ENCODE data around the gene COX6B1.

Gene COX6B1

GRCh38 chr19:35669974-35670373, 21.9 kb downstream of the COX6B1 start:
- H3K36me3 ChIP-seq (ENCODE audit: control insufficient read depth in 1 of 2, insufficient read depth in 2 of 2, low read depth in 1 of 2, low read length in 2 of 2), result peaks cover 0 to 7% of the 10 kb centered on the region in 2 experiments
- no peak overlapping the region for H3K9ac ChIP-seq (ENCODE audit: low read length)
- H2BK15ac ChIP-seq (ENCODE audit: low read depth, poor library complexity, severe bottlenecking), result no peak overlapping the region
- H3K79me1 ChIP-seq (replicated peaks; ENCODE audit: low read length, poor library complexity, severe bottlenecking), result no peaks in the 10 kb centered on the region
- no peak overlapping the region for H3K14ac ChIP-seq (ENCODE audit: low read length in 2 of 2)
- no peak overlapping the region for H2AFZ ChIP-seq (ENCODE audit: low read depth, low read length)
- H3K4ac ChIP-seq (ENCODE audit: low read depth in 1 of 2, low read length in 2 of 2), result no peak overlapping the region
- H3K27ac ChIP-seq (ENCODE audit: low read length, poor library complexity, severe bottlenecking), result no peak overlapping the region
- H2BK12ac ChIP-seq (ENCODE audit: low read length in 2 of 2), result no peak overlapping the region
- H3K4me3 ChIP-seq (ENCODE audit: insufficient read depth in 1 of 2, low read depth in 1 of 2, low read length in 2 of 2), result no peak overlapping the region
- no peak overlapping the region for H3K4me2 ChIP-seq (ENCODE audit: low read length, poor library complexity, severe bottlenecking)
- peak overlapping the region; percentile 1 for H4K91ac ChIP-seq (ENCODE audit: low read length)
- no peak overlapping the region for H2BK5ac ChIP-seq (ENCODE audit: low read depth, low read length, poor library complexity, severe bottlenecking)
- DNase-seq, result no peak
- no peaks in the 10 kb centered on the region for H3K9me3 ChIP-seq (ENCODE audit: control insufficient read depth, low read length)
- H2AK5ac ChIP-seq (ENCODE audit: low read length, severe bottlenecking), result no peak overlapping the region
- H3K4me1 ChIP-seq (ENCODE audit: control insufficient read depth, insufficient read depth, low read depth, low read length), result peaks cover 7% of the 10 kb centered on the region
- 57% methylated on average over 4 of the region's 4 CpGs for WGBS
- no peak overlapping the region for H3K23ac ChIP-seq (ENCODE audit: low read length in 2 of 2)
- no peak overlapping the region for H2BK120ac ChIP-seq (ENCODE audit: low read depth, low read length)
- peaks cover 11 to 21% of the 10 kb centered on the region in 2 experiments for H3K27me3 ChIP-seq (ENCODE audit: control insufficient read depth in 1 of 2, insufficient read depth in 1 of 2, low read length in 2 of 2)
- H3K18ac ChIP-seq (ENCODE audit: low read depth in 1 of 2, low read length in 2 of 2), result no peak overlapping the region
- H4K8ac ChIP-seq (ENCODE audit: low read length), result no peak overlapping the region

- H4K8ac ChIP-seq (ENCODE audit: low read length), result no peak overlapping the region
- no peak overlapping the region for H3K4ac ChIP-seq (ENCODE audit: low read depth in 1 of 2, low read length in 2 of 2)
- peaks cover 11 to 24% of the 10 kb centered on the region in 2 experiments for H3K27me3 ChIP-seq (ENCODE audit: control insufficient read depth in 1 of 2, insufficient read depth in 1 of 2, low read length in 2 of 2)
- peaks cover 7% of the 10 kb centered on the region for H3K4me1 ChIP-seq (ENCODE audit: control insufficient read depth, insufficient read depth, low read depth, low read length)
- H3K79me1 ChIP-seq (replicated peaks; ENCODE audit: low read length, poor library complexity, severe bottlenecking), result no peaks in the 10 kb centered on the region
- no peak overlapping the region for H3K4me3 ChIP-seq (ENCODE audit: insufficient read depth in 1 of 2, low read depth in 1 of 2, low read length in 2 of 2)
- H3K36me3 ChIP-seq (ENCODE audit: control insufficient read depth in 1 of 2, insufficient read depth in 2 of 2, low read depth in 1 of 2, low read length in 2 of 2), result peaks cover 0 to under 1% of the 10 kb centered on the region in 2 experiments
- no peak overlapping the region for H3K23ac ChIP-seq (ENCODE audit: low read length in 2 of 2)
- no peak overlapping the region for H2BK120ac ChIP-seq (ENCODE audit: low read depth, low read length)
- WGBS, result 88% methylated on average over 1 of the region's 1 CpG
- H2BK15ac ChIP-seq (ENCODE audit: low read depth, poor library complexity, severe bottlenecking), result no peak overlapping the region
- H2BK12ac ChIP-seq (ENCODE audit: low read length in 2 of 2), result no peak overlapping the region
- H3K9me3 ChIP-seq (ENCODE audit: control insufficient read depth, low read length), result no peaks in the 10 kb centered on the region
- H3K14ac ChIP-seq (ENCODE audit: low read length in 2 of 2), result no peak overlapping the region
- H2AK5ac ChIP-seq (ENCODE audit: low read length, severe bottlenecking), result no peak overlapping the region
- no peak overlapping the region for H3K9ac ChIP-seq (ENCODE audit: low read length)
- no peak overlapping the region for H2AFZ ChIP-seq (ENCODE audit: low read depth, low read length)
- DNase-seq, result no peak
- no peak overlapping the region for H2BK5ac ChIP-seq (ENCODE audit: low read depth, low read length, poor library complexity, severe bottlenecking)
- no peak overlapping the region for H3K27ac ChIP-seq (ENCODE audit: low read length, poor library complexity, severe bottlenecking)
- no peak overlapping the region for H3K18ac ChIP-seq (ENCODE audit: low read depth in 1 of 2, low read length in 2 of 2)
- no peak overlapping the region for H4K91ac ChIP-seq (ENCODE audit: low read length)
- no peak overlapping the region for H3K4me2 ChIP-seq (ENCODE audit: low read length, poor library complexity, severe bottlenecking)
Measured at GRCh38 chr19:35670686-35671085, 22.6 kb downstream of the COX6B1 start.

DNA sequence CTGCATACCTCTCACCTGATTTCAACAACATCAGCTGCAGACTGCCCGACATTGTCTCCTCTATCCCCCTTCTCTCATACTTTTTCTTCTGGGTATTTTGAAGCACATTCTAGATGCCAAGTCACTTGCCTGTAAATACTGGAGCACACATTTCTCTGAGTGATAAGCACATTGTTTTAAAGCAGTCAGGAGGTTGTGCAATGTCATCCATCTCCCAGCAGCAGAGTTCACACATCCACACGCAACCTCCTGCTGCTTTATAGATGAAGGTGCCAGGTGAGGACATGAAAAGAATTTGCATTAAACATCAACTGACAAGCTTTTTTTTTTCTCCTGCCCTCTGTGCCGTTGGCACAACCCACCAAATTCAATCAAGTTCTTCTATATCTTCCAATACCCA, 23.7 kb downstream of the COX6B1 start:
- H3K27ac ChIP-seq (ENCODE audit: low read length, poor library complexity, severe bottlenecking), result no peak overlapping the region
- H2BK15ac ChIP-seq (ENCODE audit: low read depth, poor library complexity, severe bottlenecking), result no peak overlapping the region

GRCh38 chr19:35673121-35673804, 25.1 kb downstream of the COX6B1 start:
- Histone ChIP-seq H3K4me1 (ENCODE audit: control insufficient read depth, insufficient read depth, low read depth, low read length) (peaks cover 7% of the 10 kb centered on the region), H2BK5ac (ENCODE audit: low read depth, low read length, poor library complexity, severe bottlenecking) (no peak overlapping the region), H3K79me1 (replicated peaks; ENCODE audit: low read length, poor library complexity, severe bottlenecking) (no peaks in the 10 kb centered on the region), H2AFZ (ENCODE audit: low read depth, low read length) (peak overlapping the region; percentile 97), H3K4me3 (ENCODE audit: insufficient read depth in 1 of 2, low read depth in 1 of 2, low read length in 2 of 2) (peak overlapping the region; percentile 49 to 65), H2AK5ac (ENCODE audit: low read length, severe bottlenecking) (no peak overlapping the region), H3K27me3 (ENCODE audit: control insufficient read depth in 1 of 2, insufficient read depth in 1 of 2, low read length in 2 of 2) (peaks cover 11 to 33% of the 10 kb centered on the region in 2 experiments), H3K9me3 (ENCODE audit: control insufficient read depth, low read length) (no peaks in the 10 kb centered on the region), H3K27ac (ENCODE audit: low read length, poor library complexity, severe bottlenecking) (no peak overlapping the region), H3K4ac (ENCODE audit: low read depth in 1 of 2, low read length in 2 of 2) (no peak overlapping the region), H2BK15ac (ENCODE audit: low read depth, poor library complexity, severe bottlenecking) (no peak overlapping the region), H3K23ac (ENCODE audit: low read length in 2 of 2) (peak overlapping the region in 1 of 2 experiments; percentile 89), H2BK12ac (ENCODE audit: low read length in 2 of 2) (no peak overlapping the region), H3K14ac (ENCODE audit: low read length in 2 of 2) (peak overlapping the region in 1 of 2 experiments; percentile 93), H2BK120ac (ENCODE audit: low read depth, low read length) (no peak overlapping the region), H4K8ac (ENCODE audit: low read length) (peak overlapping the region; percentile 59), H3K18ac (ENCODE audit: low read depth in 1 of 2, low read length in 2 of 2) (no peak overlapping the region), H3K4me2 (ENCODE audit: low read length, poor library complexity, severe bottlenecking) (peak overlapping the region; percentile 85), H3K9ac (ENCODE audit: low read length) (peak overlapping the region; percentile 67), H4K91ac (ENCODE audit: low read length) (peak overlapping the region; percentile 4), H3K36me3 (ENCODE audit: control insufficient read depth in 1 of 2, insufficient read depth in 2 of 2, low read depth in 1 of 2, low read length in 2 of 2) (no peaks in the 10 kb centered on the region)
- WGBS, result 4% methylated on average over 29 of the region's 39 CpGs
- DNase-seq, result peak; percentile 75

More for the DNA sequence above, 23.7 kb downstream of the COX6B1 start:
- peaks cover 7% of the 10 kb centered on the region for H3K4me1 ChIP-seq (ENCODE audit: control insufficient read depth, insufficient read depth, low read depth, low read length)
- no peak overlapping the region for H3K9ac ChIP-seq (ENCODE audit: low read length)
- no peak overlapping the region for H2AK5ac ChIP-seq (ENCODE audit: low read length, severe bottlenecking)
- H2BK12ac ChIP-seq (ENCODE audit: low read length in 2 of 2), result no peak overlapping the region
- DNase-seq, result no peak
- no peak overlapping the region for H2BK5ac ChIP-seq (ENCODE audit: low read depth, low read length, poor library complexity, severe bottlenecking)
- H3K4ac ChIP-seq (ENCODE audit: low read depth in 1 of 2, low read length in 2 of 2), result no peak overlapping the region
- no peak overlapping the region for H4K91ac ChIP-seq (ENCODE audit: low read length)
- H4K8ac ChIP-seq (ENCODE audit: low read length), result no peak overlapping the region
- H3K18ac ChIP-seq (ENCODE audit: low read depth in 1 of 2, low read length in 2 of 2), result no peak overlapping the region
- H3K9me3 ChIP-seq (ENCODE audit: control insufficient read depth, low read length), result no peaks in the 10 kb centered on the region
- H3K4me3 ChIP-seq (ENCODE audit: insufficient read depth in 1 of 2, low read depth in 1 of 2, low read length in 2 of 2), result no peak overlapping the region
- no peak overlapping the region for H3K4me2 ChIP-seq (ENCODE audit: low read length, poor library complexity, severe bottlenecking)
- no peak overlapping the region for H2BK120ac ChIP-seq (ENCODE audit: low read depth, low read length)
- no peak overlapping the region for H3K23ac ChIP-seq (ENCODE audit: low read length in 2 of 2)
- peaks cover 11 to 27% of the 10 kb centered on the region in 2 experiments for H3K27me3 ChIP-seq (ENCODE audit: control insufficient read depth in 1 of 2, insufficient read depth in 1 of 2, low read length in 2 of 2)
- no peak overlapping the region for H3K14ac ChIP-seq (ENCODE audit: low read length in 2 of 2)
- no peak overlapping the region for H2AFZ ChIP-seq (ENCODE audit: low read depth, low read length)
- H3K79me1 ChIP-seq (replicated peaks; ENCODE audit: low read length, poor library complexity, severe bottlenecking), result no peaks in the 10 kb centered on the region
- 77% methylated on average over 2 of the region's 3 CpGs for WGBS
- H3K36me3 ChIP-seq (ENCODE audit: control insufficient read depth in 1 of 2, insufficient read depth in 2 of 2, low read depth in 1 of 2, low read length in 2 of 2), result no peaks in the 10 kb centered on the region

Measured in mesenchymal stem cell (in vitro differentiated cells and primary cell).